Measurements from ENCODE around the gene ECM2. TPM values are rescaled to one million over a fixed set of nuclear protein-coding genes. Genes with fewer than 3 reads are reported as not detected.
"Not testable (repeated sequence)": the region's sequence is repeated elsewhere in the genome, so short reads cannot be mapped to it uniquely, and the experiment has no call there.

ECM2 gene
- 1 to 10 TPM; 1.9 to 7.8 (median 3.2) TPM for total RNA-seq
- 1 to 10 TPM; 1.2 to 2.7 (median 1.4) TPM for polyA plus RNA-seq
- long read RNA-seq, donor 1, partial matches to known transcripts = 0 of 1 reads
- long read RNA-seq, donor 1, other reads (novel, unspliced or antisense) = 0 of 1 reads
- long read RNA-seq, donor 2, partial matches to known transcripts = 0 of 1 reads
- long read RNA-seq, donor 2, other reads (novel, unspliced or antisense) = 0 of 1 reads

- intact Hi-C loops (cut with DNase I) = no loop called here
- WGBS, 3 donors = 25 to 40% (median 32%) methylated on average over 7 of the region's 7 CpGs
- peak within 1 kb of the TSS; percentile 31 for H3K27ac ChIP-seq
- DNase-seq (no peak), ATAC-seq (peak in 1 of 4 donors; percentile 19)
- H3K36me3 ChIP-seq (ENCODE audit: insufficient read depth in 1 of 2, low read depth in 1 of 2) = no peaks in the 10 kb centered on the region
- peak within 1 kb of the TSS; percentile 40 for H3K4me3 ChIP-seq
- no peaks in the 10 kb centered on the region for H3K4me1 ChIP-seq
- no peaks in the 10 kb centered on the region for H3K27me3 ChIP-seq (ENCODE audit: insufficient read depth in 3 of 3, low read length in 2 of 3)
- TF ChIP-seq CTCF (IDR thresholded peaks at IDR 0.05) = no peak
- H3K9me3 ChIP-seq = no peaks in the 10 kb centered on the region
Observed at GRCh38 chr9:92535940-92536850, at the start of gene ECM2. ECM2 (minus strand) TSS chr9:92535990; CDS start chr9:92522866, 13,124 bp downstream.

DNA sequence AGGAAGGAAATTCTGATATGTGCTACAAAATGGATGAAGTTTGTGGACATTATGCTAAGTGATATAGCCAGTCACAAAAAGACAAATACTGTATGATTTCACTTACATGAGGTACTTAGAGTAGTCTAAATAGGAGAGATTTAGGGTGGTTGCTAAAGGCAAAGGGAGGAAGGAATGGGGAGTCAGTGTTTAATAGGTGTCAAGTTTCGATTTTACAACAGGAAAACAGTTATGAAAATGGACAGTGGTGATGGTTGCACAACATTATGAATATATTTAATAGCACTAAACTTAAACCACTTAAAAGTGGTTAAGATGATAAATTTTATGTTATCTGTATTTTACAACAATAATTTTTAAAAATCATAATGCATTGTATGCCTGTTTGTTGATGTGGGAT is 40.4 kb upstream of the ECM2 start:
- H3K4me1 ChIP-seq = no peaks in the 10 kb centered on the region
- intact Hi-C loops (cut with DNase I) = no loop called here
- TF ChIP-seq CTCF (IDR thresholded peaks at IDR 0.05) = no peak
- ATAC-seq (no peak), DNase-seq (no peak)
- H3K27me3 ChIP-seq (ENCODE audit: insufficient read depth in 3 of 3, low read length in 2 of 3) = no peaks in the 10 kb centered on the region
- no peak overlapping the region for H3K4me3 ChIP-seq
- H3K36me3 ChIP-seq (ENCODE audit: insufficient read depth in 1 of 2, low read depth in 1 of 2) = no peaks in the 10 kb centered on the region
- H3K27ac ChIP-seq = no peak overlapping the region
- 61 to 71% (median 63%) methylated on average over 1 of the region's 1 CpG for WGBS, 3 donors
- no peaks in the 10 kb centered on the region for H3K9me3 ChIP-seq

DNA sequence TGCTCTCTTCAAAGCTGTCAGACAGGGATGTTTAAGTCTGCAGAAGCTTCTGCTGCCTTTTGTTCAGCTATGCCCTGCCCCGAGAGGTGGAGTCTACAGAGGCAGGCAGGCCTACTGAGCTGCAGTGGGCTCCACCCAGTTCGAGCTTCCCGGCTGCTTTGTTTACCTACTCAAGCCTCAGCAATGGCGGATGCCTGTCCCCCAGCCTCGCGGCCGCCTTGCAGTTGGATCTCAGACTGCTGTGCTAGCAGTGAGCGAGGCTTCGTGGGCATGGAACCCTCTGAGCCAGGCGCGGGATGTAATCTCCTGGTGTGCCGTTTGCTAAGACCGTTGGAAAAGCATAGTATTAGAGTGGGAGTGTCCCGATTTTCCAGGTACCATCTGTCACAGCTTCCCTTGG is 37.8 kb upstream of the ECM2 start:
- ATAC-seq = not testable (repeated sequence)

DNA sequence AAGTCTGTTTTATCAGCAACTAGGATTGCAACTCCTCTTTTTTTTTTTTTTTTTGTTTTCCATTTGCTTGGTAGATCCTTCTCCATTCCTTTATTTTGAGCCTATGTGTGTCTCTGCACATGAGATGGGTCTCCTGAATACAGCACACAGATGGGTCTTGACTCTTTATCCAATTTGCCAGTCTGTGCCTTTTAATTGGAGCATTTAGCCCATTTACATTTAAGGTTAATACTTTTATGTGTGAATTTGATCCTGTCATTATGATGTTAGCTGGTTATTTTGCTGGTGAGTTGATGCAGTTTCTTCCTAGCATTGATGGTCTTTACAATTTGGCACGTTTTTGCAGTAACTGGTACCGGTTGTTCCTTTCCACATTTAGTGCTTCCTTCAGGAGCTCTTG is 36.1 kb upstream of the ECM2 start:
- H3K4me1 ChIP-seq; ATAC-seq; H3K36me3 ChIP-seq (ENCODE audit: insufficient read depth in 1 of 2, low read depth in 1 of 2); DNase-seq; intact Hi-C loops (cut with DNase I); H3K27me3 ChIP-seq (ENCODE audit: insufficient read depth in 3 of 3, low read length in 2 of 3); H3K27ac ChIP-seq; H3K4me3 ChIP-seq; H3K9me3 ChIP-seq: not testable (repeated sequence)
- WGBS, 3 donors = 80 to 89% (median 85%) methylated on average over 2 of the region's 2 CpGs

More for the DNA sequence above, 37.8 kb upstream of the ECM2 start:
- H3K4me3 ChIP-seq; intact Hi-C loops (cut with DNase I); H3K36me3 ChIP-seq (ENCODE audit: insufficient read depth in 1 of 2, low read depth in 1 of 2); H3K4me1 ChIP-seq; H3K9me3 ChIP-seq; H3K27ac ChIP-seq; DNase-seq; H3K27me3 ChIP-seq (ENCODE audit: insufficient read depth in 3 of 3, low read length in 2 of 3): not testable (repeated sequence)
- WGBS, 3 donors = 96 to 98% (median 97%) methylated on average over 14 of the region's 14 CpGs

- no peak for TF ChIP-seq CTCF (IDR thresholded peaks at IDR 0.05)
- no peak for ATAC-seq
- no peak for DNase-seq
- intact Hi-C loops (cut with DNase I) = no loop called here
- Histone ChIP-seq H3K9me3 (no peaks in the 10 kb centered on the region), H3K4me1 (peaks cover 16% of the 10 kb centered on the region), H3K27ac (no peak overlapping the region), H3K27me3 (ENCODE audit: insufficient read depth in 3 of 3, low read length in 2 of 3) (no peaks in the 10 kb centered on the region), H3K4me3 (no peak overlapping the region), H3K36me3 (ENCODE audit: insufficient read depth in 1 of 2, low read depth in 1 of 2) (no peaks in the 10 kb centered on the region)
- 35 to 37% (median 37%) methylated on average over 2 of the region's 2 CpGs for WGBS, 3 donors
Observed at GRCh38 chr9:92564982-92565381, 29.2 kb upstream of the ECM2 start.

Measured in psoas muscle (tissue), 8 donors.